HG02870 (cell line): ENCODE data around the gene GLIS1.

Experiments
- ATAC-seq: cut with Tn5 transposase; IDR thresholded peaks from one replicate; pipeline ENCODE4 v1.9.1; 2021; ENCODE audit warnings: mild to moderate bottlenecking, moderate library complexity; ENCODE audit not compliant: unreplicated experiment

GLIS1 gene

GRCh38 chr1:53695116-53695515, 43.8 kb downstream of the GLIS1 start:
- ATAC-seq, result no peak

DNA sequence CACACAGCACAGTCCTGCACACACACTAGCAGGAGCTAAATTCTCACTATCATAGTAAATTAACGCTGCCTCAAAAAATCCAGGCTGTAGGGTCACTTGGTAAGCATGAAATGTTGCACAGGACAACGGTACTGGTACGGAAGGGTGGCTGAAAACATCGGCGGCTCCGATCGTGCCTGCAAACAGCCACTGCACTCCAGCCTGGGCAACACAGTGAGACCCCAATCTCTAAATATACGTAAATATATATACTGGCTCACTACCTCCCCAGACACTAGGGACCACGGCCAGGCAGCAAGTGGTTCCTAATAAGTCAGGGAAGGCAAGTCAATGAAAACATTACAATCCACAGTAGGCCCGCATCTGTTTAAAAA, 44.3 kb downstream of the GLIS1 start:
- no peak for ATAC-seq

DNA sequence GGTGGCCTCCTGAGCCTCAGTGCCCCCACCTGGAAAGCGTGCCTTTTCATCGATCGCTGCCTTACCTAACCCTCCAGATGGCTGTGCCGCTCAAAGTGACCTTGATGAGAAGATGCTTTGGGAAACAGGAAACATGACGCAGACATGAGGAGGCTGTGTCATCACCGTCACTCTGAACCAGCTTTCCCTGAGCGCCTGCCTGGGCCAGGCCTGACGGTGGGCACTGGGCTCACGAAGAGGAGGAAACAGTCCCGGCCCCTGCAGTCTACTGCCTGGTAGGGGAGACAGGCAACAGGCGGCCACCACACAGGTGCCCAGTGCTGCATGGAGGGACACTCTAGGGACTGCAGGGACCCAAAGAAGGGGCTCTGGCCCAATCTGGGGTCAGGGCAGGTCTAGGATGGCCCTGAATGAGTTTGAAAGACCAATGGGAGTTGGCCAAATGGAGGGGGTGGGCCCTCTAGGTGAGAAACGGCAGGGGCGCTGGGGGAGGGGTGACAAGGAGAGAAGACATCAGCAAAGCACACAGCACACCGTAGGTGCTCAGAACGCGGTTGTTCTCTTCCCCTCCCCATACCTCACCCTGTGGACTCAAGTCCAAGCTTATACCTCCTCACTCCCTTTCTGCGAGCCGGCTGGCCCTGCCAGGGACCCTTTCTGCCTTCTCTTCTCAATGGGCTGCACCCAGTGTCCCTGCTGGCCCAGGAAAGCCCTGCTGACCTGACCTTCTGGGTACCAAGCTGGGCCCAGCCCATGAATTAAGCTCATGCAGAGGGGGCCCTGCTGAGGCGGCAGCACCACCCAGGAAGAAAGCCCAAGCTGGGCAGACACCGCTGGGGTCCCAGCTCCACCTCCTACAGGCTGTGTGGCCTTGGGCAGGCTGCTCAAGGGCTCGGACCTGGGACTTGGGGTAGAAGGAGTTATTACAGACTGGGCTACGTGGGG, 44.9 kb downstream of the GLIS1 start:
- no peak for ATAC-seq

GRCh38 chr1:53693339-53693738, 45.6 kb downstream of the GLIS1 start:
- no peak for ATAC-seq

DNA sequence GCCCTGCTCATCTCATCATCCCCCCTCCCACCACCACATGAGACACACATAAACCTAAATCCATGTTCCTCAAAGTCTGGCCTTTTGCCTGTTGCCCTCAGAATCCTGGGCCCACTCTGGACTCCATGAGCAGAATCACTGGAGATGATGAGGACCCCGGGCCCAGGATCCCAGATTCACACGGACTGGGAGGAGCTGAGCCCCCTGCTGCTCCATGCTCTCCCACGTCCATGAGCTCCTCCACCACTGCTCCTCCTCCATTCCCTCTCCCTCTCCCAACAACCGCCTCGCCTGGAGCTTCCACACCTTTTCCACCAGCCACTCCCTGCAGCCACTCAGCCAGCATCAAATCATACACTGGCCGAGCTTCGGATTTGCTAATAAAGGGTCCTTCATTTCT, 47.6 kb downstream of the GLIS1 start:
- no peak for ATAC-seq

- ATAC-seq, result no peak
These were observed 48.6 kb downstream of the GLIS1 start for GRCh38 chr1:53690411-53690810.

DNA sequence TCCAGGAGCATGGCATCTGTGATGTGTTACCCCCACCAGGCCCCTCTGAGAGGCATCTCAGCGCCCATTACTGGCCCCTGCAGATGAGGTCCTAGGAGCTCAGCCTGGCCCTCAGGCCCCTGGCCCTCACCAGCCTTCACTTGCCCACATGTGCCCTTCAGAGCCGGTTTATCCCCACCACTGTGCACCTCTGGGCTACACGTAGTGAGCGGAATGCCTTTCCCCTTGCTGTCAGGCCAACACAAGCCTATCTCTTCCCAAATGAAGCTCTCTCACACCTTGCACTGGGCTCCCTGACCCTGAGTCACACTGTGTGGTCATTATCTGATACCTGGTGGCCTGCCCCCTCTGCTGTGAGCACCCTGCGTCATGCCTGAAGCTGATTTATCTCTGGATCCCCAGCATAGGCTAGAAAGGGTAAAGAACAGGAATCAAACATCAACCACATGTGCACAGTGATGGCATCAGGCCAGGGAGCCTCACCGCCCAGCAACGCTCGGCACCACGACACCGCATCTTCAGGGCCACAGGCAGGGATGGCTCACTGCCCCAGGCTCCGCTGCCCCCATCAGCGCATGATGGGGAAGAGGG, 49.1 kb downstream of the GLIS1 start:
- no peak for ATAC-seq

DNA sequence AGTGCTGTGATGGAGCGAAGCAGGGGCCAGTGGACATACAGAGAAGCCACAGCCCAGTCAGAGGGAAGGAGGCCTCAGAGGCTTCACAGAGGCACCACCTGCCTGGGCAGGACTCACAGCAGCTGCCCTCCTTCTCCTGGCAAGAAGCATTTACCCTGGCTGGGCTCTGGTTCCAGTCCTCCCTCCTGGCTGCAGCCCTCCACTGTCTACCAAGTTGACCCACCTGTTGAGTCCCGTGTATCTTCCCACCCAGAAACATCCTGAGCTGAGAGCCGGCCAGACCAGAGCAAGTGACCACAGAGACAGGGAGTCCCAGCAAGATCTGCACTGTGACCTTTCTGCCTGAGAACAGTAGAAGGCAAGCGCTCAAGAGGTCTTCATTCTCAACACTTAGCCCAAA, 49.7 kb downstream of the GLIS1 start:
- no peak for ATAC-seq

DNA sequence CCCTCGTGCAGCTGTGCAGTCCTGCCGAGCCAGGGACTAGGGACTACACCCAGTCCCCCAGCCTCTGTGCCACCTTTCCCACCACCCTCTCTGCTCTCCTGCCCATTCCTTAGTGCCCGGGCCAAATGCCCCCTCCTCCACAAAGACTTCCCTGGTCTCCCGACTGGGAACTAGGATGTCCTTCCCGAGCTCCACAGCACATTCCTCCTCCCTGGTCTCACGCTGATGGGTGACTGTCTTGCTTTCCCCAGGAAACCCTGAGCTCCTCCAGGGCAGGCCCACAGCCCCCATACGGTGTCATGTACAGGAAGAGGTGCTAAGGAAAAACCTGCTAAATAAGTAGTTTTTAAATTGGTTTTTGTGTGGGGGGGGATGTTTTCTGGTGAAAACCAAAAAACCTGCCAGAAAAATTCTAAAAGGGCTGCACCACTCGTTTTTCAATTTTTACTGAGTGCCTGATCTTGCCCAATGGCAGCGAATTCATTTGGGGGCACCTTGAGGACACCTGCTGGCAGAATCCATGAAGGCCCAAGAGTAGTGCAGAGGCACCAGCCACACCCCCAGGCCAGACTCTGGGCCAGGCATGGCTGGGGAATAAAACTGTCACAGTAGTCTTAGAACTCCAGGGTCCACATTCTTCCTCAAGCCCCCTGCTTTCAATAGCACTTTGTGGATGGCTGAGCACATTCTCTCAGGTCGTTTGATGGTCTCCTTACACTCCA, 50.4 kb downstream of the GLIS1 start:
- ATAC-seq, result no peak

DNA sequence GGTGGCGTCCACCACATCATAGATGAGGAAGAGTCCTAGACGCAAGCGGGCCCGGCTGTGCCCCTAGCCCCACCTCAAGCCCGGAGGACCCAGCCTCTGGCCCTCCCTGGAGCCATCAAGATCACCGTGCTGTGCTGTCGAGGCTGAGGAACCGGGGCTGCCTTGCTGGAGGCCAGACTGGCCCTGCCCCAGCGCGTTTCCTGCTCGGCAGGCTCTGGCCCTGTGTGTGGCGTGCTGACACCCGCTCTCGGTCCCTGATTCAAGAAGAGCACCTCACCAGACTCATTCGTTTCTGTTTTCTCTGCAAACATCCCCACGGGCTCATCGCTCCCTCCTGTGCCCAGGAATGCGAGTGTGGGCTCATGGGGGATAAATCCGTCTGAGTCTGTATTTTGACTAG, 51.1 kb downstream of the GLIS1 start:
- no peak for ATAC-seq

DNA sequence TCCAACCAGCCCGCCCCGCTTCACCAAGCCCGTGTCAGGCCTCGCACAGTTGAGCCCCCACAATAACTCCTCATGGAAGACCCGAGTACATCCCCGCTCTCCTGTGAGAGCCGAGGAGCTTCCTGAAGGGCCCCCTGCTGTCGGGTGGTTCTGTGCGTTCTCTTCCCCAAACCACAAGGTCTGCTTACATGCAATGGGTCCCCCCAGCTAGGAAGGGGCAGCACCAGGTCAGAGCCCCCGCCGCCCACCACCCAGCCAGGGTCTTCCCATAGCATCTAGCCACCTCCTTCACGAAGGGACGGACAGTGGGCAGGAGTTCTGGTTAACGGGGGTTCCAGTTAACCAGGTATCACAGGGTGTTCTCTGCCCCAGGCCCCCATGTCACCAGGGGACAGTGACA, 51.5 kb downstream of the GLIS1 start:
- no peak for ATAC-seq

DNA sequence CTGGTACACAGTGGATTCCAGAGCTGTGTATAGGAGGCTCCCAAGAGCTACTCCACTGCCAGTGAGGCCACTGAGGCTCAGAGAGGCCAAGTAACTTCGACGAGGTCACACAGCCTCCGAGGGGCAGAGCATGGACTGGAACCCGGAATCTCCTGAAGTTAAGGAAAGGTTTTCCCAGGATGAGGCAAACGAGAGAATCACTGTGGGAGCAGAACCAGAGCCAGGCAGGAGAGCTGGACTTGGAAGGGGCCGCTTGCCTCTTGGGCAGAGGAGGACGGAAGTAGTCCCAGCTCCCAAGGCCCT, 52.0 kb downstream of the GLIS1 start:
- no peak for ATAC-seq

GRCh38 chr1:53686091-53686964, 52.6 kb downstream of the GLIS1 start:
- ATAC-seq, result no peak

- no peak for ATAC-seq
These were observed 53.5 kb downstream of the GLIS1 start for GRCh38 chr1:53685272-53686051.

DNA sequence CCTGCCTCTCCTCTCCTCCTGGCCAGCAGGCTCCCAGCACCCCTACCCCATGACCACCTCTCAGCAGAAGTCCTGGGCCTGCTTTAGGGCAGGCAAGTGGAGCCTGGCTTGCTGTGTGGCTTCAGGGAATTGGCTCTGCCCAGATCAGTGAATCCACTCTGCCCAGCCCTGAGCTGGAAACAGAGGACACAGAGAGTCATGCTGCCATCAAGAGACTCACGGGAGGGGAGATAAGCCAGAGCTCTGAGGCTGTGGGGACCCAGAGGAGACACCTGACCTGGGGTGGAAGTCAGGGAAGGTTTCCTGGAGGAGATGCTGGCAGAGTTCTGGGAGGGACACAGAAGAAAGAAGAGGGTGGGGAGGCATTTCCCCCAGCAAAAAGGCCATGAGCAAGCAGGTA, 54.2 kb downstream of the GLIS1 start:
- ATAC-seq, result no peak

GRCh38 chr1:53683986-53684740, 54.8 kb downstream of the GLIS1 start:
- no peak for ATAC-seq

GRCh38 chr1:53682881-53683280, 56.1 kb downstream of the GLIS1 start:
- no peak for ATAC-seq

DNA sequence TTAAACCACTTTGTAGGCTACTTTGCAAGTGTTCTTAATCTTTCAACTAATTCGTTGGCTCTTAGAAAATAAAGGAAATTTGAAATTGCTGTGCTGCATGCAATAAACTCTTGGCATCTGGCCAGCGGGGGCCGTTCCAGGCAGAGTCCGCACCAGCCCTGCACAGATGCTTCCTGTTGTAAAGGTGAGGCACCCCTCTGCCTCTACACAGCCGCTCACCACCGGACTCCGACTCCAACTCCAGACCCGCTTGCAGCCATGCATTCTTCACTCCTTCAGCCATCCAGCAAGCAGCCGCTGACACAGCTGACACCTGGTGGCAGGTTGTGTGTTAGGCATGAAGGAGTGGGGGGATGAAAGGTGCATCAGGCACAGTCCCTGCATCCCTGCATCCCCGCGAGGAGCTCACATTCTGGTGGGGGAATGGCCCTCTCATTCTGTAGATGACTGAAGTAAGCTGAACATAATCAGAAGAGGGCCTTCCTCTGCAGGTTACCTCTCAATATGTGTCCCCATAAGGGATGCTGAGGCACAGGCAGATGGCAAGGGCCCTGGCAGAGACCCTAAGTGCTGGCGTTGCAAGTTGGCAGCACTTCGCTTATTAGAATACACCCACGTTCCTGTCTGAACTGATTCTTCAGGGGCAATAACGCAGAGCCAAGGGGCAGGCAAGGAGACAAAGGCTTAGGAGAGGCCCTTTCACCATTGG, 56.8 kb downstream of the GLIS1 start:
- no peak for ATAC-seq
